GM12878 (cell line): ENCODE results near the gene WFS1. TPM values are rescaled to one million over a fixed set of nuclear protein-coding genes. Genes with fewer than 3 reads are reported as not detected.

Source experiments
- polyA plus RNA-seq, 11 experiments: library from polyadenylated mRNA; depleted of rRNA in 4 of 11; unstranded in 6 of 11; stranded (reverse) in 5 of 11; fragments of >200 nt; fragmentation: Nextera tagmentation in 4 of 11; fragmentation: Illumina TruSeq in 1 of 11; extraction: Ambion mirVana in 4 of 11; extraction: Trizol in 1 of 11; gene quantifications; 1 replicate in 1 of 11; 2 replicates in 10 of 11; pipeline versions ENCODE4 v1.2.1 to v1.2.3, GENCODE V29; 2011 to 2016; ENCODE audit warnings: inconsistent platforms in 2 of 11, missing spikeins in 2 of 11, low read depth in 1 of 11
- total RNA-seq, 4 experiments: library from RNA; depleted of rRNA in 3 of 4; stranded (reverse); fragments of >200 nt in 3 of 4; fragmentation: Illumina TruSeq in 1 of 4; extraction: Trizol in 1 of 4; gene quantifications; 2 replicates each; pipeline versions ENCODE4 v1.2.1 to v1.2.3, GENCODE V29; 2013 to 2021

WFS1 gene
- total and polyA plus RNA-seq, 10 of the 15 experiments (the other 5 are each of a cell fraction or from before 2014, with no cell fraction given): 0.31 to 4.7 (median 2.0) TPM

Other genes with a start within 250 kb of the WFS1 start
- 12.4 and 15.1 TPM in 2 replicates for gene JAKMIP1, start 69.3 kb upstream of the WFS1 start, total RNA-seq (2014; rRNA removed)
- 8.7 and 9.5 TPM in 2 replicates for gene JAKMIP1, start 69.3 kb upstream of the WFS1 start, total RNA-seq (2014; rRNA removed; fragmentation: Illumina TruSeq; extraction: Trizol)
- gene JAKMIP1, start 69.3 kb upstream of the WFS1 start, total RNA-seq (2021): 14.2 and 15.0 TPM in 2 replicates
- 16.7 and 20.3 TPM in 2 replicates for gene JAKMIP1, start 69.3 kb upstream of the WFS1 start, polyA plus RNA-seq (2011; rRNA removed)
- 7.2 and 9.8 TPM in 2 replicates for gene JAKMIP1, start 69.3 kb upstream of the WFS1 start, polyA plus RNA-seq (2014; fragmentation: Illumina TruSeq; extraction: Trizol)
- 1 to 10 TPM in 1 of 2 experiments, under 1 TPM in 1; 0.52 to 1.6 TPM for gene JAKMIP1, start 69.3 kb upstream of the WFS1 start, polyA plus RNA-seq (2014; fragmentation: Nextera tagmentation; extraction: Ambion mirVana)
- 11.8 and 12.2 TPM in 2 replicates for gene JAKMIP1, start 69.3 kb upstream of the WFS1 start, polyA plus RNA-seq (2014; rRNA removed)
- 10 to 100 TPM; 15.9 to 16.6 TPM for gene JAKMIP1, start 69.3 kb upstream of the WFS1 start, polyA plus RNA-seq (2016; fragmentation: Nextera tagmentation; extraction: Ambion mirVana)
- not detected in 2 replicates for gene PPP2R2C, start 202.8 kb downstream of the WFS1 start, total RNA-seq (2014; rRNA removed)
- not detected in 2 replicates for gene PPP2R2C, start 202.8 kb downstream of the WFS1 start, total RNA-seq (2014; rRNA removed; fragmentation: Illumina TruSeq; extraction: Trizol)
- gene PPP2R2C, start 202.8 kb downstream of the WFS1 start, total RNA-seq (2021): 0.08 and 0.13 TPM in 2 replicates
- gene PPP2R2C, start 202.8 kb downstream of the WFS1 start, polyA plus RNA-seq (2011; rRNA removed): 0.15 and 0.16 TPM in 2 replicates
- not detected in 2 replicates for gene PPP2R2C, start 202.8 kb downstream of the WFS1 start, polyA plus RNA-seq (2014; fragmentation: Illumina TruSeq; extraction: Trizol)
- not detected for gene PPP2R2C, start 202.8 kb downstream of the WFS1 start, polyA plus RNA-seq (2014; fragmentation: Nextera tagmentation; extraction: Ambion mirVana)
- not detected in 2 replicates for gene PPP2R2C, start 202.8 kb downstream of the WFS1 start, polyA plus RNA-seq (2014; rRNA removed)
- gene PPP2R2C, start 202.8 kb downstream of the WFS1 start, polyA plus RNA-seq (2016; fragmentation: Nextera tagmentation; extraction: Ambion mirVana): not detected